HG03280 (cell line): Measurements from ENCODE around the gene PGR.

Experiments used
- ATAC-seq: cut with Tn5 transposase; IDR thresholded peaks from one replicate; pipeline ENCODE4 v1.9.1; 2021; ENCODE audit warnings: mild to moderate bottlenecking, moderate library complexity; ENCODE audit not compliant: unreplicated experiment

The PGR gene

GRCh38 chr11:101083335-101083734 is 46.3 kb downstream of the PGR start:
- no peak for ATAC-seq

DNA sequence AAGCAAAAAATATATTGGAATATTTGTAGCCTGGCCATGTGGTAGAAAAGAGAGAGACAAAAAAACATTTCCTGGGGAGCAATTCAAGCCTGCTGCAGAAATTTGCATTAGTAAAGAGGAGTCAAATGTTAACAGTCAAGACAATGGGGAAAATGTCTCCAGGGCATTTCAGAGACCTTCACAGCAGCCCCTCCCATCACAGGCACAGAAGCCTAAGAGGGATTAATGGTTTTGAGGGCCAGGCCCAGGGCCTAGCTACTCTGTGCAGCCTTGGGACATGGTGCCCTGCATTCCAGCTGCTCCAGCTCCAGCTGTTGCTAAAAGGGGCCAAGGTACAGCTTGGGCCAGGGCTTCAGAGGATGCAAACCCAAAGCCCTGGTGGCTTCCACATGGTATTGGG is 46.8 kb downstream of the PGR start:
- no peak for ATAC-seq

DNA sequence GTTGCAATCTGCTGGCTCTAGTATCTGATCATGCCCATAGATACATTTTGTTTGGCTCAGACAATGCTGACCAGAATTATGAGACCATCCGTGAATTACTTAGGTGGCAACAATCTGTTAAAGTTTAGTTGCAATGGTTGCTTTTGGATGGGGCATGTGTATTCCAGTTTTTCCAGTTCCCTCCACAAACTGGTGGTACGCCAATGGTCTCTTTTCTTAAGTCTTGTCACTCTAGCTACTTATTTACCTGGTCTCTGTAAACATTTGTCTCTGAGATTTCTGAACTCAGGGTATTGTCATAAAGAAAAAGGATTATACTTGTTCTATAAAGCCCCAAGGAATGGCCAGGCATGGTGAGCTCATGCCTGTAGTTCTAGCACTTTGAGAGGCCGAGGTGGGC is 65.9 kb downstream of the PGR start:
- ATAC-seq: no peak

DNA sequence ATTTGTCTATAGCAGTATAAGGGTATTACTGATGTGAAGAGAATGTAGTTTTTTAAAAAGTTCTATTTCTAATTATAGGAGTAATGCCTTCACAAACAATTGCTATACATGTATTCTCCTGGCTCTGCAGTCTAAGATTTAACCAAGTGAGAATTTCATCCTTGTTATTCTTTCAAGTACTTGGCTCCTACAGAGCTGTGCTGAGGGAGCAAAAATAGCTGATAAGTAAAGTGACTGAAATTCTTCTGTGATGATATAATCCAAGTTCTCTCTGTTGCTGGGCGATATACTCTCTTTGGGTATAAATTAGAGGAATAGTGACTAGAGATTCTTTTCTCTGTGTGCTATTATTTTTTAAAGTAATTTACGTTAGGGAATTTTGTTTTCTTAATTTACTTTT is 68.0 kb downstream of the PGR start:
- no peak for ATAC-seq

DNA sequence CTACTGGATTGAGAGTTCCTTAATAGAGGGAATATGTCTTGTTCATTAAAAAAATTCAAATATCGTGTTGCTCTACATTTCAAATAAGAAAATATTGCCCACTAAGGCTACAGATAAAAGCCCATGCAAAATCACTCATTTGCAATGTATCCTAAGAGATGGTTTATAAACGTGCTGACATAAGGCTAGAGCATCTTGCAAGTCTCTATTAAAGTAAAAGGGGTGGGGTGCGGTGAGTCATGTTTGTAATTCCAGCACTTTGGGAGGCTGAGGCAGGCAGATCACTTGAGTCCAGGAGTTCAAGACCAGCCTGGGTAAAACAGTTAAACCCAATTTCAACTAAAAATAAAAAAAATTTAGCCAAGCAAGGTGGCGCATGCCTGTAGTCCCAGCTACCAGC is 70.3 kb downstream of the PGR start:
- no peak for ATAC-seq

DNA sequence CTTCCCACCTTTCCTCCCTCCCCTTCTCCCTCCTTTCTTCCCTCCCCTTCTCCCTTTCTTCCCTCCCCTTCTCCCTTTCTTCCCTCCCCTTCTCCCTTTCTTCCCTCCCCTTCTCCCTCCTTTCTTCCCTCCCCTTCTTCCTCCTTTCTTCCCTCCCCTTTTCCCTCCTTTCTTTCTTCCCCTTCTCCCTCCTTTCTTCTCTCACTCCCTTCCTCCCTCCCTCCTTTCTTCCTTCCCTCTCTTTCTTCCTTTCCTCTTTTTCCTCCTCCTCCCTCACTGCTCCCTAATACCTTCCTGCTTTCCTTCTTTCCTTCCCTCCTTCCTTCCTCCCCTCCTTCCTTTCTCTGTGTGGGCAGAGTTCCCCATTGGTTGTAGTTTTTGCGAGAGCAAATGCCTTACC is 76.1 kb downstream of the PGR start:
- ATAC-seq: no peak

DNA sequence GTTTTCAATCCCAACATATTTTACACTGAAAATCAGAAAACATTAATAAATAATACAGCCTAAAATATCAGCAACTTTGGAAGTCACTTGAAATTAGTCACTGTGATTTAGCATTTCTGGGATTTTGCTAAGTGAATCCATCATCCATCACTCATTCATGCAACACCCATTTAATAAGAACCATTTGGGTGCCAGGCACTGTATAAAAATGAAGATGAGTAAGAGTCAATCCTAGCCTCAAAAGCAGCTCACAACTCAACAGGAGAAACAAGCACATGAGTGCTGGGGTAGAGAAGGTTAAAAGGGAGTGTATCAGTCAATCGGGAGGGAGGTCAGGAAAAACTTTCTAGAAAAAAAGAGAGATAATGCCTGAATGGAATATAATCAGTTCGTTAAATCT is 77.9 kb downstream of the PGR start:
- ATAC-seq: no peak

GRCh38 chr11:101049813-101050212 is 79.8 kb downstream of the PGR start:
- ATAC-seq: no peak

- ATAC-seq: no peak
Observed at GRCh38 chr11:101049123-101049522, 80.5 kb downstream of the PGR start.

GRCh38 chr11:101048479-101048878 is 81.1 kb downstream of the PGR start:
- no peak for ATAC-seq

GRCh38 chr11:101046947-101047346 is 82.7 kb downstream of the PGR start:
- ATAC-seq: no peak

DNA sequence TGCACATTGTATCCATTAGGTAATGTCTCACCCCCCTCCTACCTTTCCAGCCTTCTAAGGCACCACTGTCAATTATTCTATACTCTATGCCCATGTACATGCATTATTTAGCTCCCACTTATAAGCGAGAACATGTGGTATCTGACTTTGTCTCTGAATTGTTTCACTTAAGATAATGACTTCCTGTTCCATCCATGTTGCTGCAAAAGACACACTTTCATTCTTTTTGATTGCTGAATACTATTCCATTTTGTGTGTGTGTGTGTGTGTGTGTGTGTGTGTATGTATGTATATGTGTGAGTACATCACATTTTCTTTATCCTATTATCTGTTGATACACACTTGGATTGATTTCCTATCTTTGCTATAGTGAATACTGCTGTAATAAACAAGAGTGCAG is 84.2 kb downstream of the PGR start:
- no peak for ATAC-seq

DNA sequence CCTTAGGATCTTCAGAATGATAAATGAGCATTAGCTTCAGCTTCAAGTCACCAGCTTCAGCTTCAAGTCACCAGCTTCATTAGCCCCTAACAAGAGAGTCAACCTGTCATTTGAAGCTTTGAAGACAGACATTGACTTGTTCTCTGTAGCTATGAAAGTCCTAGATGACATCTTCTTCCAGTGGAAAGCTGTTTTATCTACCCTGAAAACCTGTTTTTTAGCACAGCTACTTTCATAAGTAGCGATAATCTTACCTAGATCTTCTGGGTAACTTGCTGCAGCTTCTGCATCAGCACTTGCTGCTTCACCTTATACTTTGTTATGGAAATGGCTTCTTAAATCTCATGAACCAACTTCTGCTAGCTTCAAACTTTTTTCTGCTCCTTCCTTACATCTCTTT is 85.7 kb downstream of the PGR start:
- no peak for ATAC-seq

DNA sequence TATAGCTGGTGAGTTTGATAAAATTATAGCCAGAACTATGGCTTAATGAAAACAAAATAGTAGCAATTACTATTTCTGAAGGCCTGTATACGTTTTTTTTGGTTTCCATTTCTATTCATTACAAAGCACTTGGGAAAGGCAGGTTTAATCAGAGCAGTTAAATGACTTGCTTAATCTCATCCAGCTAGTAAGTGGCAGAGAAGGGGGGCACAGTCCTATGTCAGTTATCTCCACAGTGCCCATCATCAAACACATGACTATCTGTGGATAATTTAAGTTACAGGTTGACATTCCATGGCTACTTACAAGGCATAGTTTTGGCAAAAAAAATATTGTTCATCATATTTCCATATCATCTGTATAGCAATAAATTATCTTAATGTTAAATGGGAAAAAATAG is 93.7 kb downstream of the PGR start:
- ATAC-seq: no peak

DNA sequence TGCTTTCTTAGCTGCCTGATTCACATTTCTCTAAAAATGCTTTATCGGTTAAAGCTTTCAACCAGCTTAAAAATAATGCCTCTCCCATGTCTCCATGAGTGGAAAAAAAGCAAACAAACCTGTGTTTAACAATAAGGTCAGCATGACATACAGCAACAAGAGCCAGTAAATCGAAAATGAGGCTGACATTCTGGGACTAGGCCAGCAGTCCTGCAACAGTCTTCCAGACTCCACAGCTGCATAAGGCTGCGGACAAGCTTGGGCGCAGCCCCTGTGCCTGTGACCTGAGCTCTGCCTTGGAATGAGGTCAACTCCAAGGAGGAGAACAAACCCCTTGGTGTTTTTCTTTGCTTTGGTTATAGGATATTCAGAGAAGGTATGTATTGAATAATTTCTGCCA is 95.5 kb downstream of the PGR start:
- ATAC-seq: no peak

DNA sequence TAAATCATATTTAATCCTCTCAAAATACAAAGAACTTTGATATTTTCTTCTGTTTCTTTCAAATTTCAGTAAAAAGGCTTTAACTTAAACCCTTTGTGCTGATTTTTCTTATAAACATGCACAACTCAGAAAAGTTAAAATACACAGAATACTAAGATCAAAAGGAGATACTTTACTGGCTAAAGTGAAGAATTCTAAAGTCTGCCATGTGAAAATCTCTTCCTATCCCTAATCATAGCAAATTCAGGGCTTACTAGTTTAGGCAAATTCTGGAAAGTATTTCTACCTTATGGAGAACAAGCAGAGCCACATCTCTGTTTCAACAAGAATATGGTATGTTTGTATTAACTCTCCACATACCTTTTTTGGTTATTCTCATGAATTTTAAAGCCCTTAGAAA is 96.6 kb downstream of the PGR start:
- no peak for ATAC-seq

DNA sequence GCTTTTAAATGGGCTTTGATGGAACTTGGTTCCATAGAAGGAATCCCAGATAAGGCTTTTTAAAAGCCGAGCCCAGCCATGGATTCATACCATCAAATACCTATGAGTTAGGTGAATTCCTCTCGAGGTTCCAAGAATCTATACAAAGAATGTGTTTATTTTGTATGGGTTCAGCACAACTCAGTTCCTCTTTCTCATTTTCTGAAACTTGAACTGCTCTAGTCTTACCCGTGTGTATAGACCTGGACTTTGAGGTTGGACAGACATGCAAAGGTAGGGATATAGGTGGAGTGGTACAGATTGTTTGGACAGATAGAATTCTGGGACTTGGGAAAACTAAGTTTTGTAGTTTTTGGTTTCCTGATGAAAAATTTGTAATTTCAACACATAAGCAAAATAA is 97.9 kb downstream of the PGR start:
- ATAC-seq: no peak

DNA sequence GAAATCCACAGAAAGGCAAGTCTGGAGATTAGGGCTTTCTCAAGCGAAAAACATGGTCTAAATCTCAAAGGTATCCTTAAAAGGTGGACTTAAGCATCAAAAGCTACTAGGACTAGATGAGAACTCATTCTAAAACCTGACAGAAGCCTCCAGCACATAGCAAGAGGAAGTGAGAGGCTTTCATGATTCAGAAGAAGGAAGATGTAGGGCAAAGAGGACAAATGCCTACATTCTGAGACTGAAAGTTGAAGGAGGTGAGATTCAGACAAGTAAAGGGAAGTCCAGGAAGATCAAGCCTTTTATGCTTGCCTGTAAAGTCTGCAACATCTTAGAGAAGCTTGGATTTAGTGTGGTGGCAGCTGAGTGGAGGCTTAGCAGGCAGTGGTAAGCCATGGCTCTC is 98.9 kb downstream of the PGR start:
- ATAC-seq: no peak

GRCh38 chr11:101030015-101030414 is 99.6 kb downstream of the PGR start:
- no peak for ATAC-seq

DNA sequence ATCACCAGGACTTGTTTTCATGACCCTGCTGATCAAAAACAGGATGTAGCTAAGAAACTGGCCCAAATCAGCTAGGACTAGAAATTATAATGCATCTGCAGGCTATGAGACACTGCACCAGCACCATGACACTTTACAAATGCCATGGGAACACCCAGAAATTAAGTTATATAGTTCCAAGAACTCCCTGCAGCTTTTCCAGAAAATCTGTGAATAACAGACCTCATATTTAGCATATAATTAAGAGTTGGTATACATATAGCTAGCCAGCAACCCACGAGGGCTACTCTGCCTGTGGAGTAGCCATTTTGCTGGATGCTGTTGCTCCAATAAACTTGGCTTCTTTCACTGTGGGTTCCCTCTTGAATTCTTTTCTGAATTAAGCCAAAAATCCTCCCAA is 101.0 kb downstream of the PGR start:
- no peak for ATAC-seq

- ATAC-seq: no peak
Observed at GRCh38 chr11:101022256-101022655, 107.4 kb downstream of the PGR start.

GRCh38 chr11:101019870-101020269 is 109.7 kb downstream of the PGR start:
- ATAC-seq: no peak

GRCh38 chr11:101014600-101015285 is 114.9 kb downstream of the PGR start:
- no peak for ATAC-seq
